ENCODE results near the gene THSD8. TPM values are rescaled to one million over a fixed set of nuclear protein-coding genes. Genes with fewer than 3 reads are reported as not detected.

The THSD8 gene
- total and polyA plus RNA-seq, 2 experiments from 2014 or later, result 5.1 TPM; not detected in 1

DNA sequence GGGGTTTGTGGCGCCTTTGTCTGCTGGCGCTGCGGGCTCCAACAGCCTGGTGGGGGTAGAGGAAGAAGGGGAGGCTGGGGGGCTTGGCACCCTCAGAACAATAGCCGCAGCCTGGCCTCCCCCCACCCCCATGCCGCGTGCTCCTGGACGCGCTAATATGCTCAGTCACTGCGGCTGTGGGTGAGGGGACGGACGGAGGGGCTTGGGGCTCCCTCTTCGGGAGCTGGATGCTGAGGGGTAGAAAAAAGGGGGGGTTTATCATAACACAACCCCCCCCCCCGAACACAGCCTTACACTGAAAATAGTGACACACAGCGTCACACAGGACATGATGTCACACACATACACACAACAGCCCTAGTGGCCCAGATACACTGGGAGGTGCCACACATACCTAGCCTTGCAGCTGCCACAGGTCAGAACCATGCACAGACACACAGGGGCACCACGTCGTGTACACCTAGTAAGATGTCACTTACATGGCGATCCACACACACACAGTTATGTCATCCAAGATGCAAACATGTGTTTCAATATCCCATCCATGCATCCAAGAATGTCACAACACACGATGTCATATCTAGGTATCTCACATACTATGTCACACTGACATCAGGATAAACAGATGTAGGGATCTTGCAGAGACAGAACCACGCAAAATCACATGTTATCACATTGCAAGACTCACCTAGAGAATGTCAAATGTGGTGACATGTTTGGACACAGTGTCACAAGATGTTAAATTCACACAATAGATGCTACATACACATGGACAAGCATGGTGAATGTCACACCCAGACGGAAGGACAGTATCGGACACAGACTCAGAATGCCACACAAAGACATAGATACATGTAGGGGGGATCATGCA lies 37.3 kb downstream of the THSD8 start:
- no peak overlapping the region for H3K4me3 ChIP-seq
- H3K36me3 ChIP-seq (replicated peaks; ENCODE audit: insufficient read depth, low read depth), result no peaks in the 10 kb centered on the region
- H2AFZ ChIP-seq, result peak overlapping the region; percentile 26
- 68% methylated on average over 8 of the region's 21 CpGs for WGBS (ENCODE audit: low lambda C conversion rate, missing lambda C conversion rate)
- H3K9me2 ChIP-seq (replicated peaks; ENCODE audit: insufficient read depth), result no peaks in the 10 kb centered on the region
- H3K27me3 ChIP-seq, result peaks cover 77% of the 10 kb centered on the region
- TF ChIP-seq, protein P1, sequence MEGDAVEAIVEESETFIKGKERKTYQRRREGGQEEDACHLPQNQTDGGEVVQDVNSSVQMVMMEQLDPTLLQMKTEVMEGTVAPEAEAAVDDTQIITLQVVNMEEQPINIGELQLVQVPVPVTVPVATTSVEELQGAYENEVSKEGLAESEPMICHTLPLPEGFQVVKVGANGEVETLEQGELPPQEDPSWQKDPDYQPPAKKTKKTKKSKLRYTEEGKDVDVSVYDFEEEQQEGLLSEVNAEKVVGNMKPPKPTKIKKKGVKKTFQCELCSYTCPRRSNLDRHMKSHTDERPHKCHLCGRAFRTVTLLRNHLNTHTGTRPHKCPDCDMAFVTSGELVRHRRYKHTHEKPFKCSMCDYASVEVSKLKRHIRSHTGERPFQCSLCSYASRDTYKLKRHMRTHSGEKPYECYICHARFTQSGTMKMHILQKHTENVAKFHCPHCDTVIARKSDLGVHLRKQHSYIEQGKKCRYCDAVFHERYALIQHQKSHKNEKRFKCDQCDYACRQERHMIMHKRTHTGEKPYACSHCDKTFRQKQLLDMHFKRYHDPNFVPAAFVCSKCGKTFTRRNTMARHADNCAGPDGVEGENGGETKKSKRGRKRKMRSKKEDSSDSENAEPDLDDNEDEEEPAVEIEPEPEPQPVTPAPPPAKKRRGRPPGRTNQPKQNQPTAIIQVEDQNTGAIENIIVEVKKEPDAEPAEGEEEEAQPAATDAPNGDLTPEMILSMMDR (IDR thresholded peaks at IDR 0.05; ENCODE audit: poor library complexity), result no peak
- no peak for TF ChIP-seq EZH2phosphoT487 (IDR thresholded peaks at IDR 0.05; ENCODE audit: low read depth, severe bottlenecking, unreplicated experiment)
- TF ChIP-seq EZH2 (IDR thresholded peaks at IDR 0.05; ENCODE audit: borderline replicate concordance), result no peak
- peak overlapping the region; percentile 91 for H3K4me2 ChIP-seq
- no peak overlapping the region for H3K27ac ChIP-seq
- H3K79me2 ChIP-seq, result no peaks in the 10 kb centered on the region
- H3K4me1 ChIP-seq (ENCODE audit: insufficient read depth), result no peaks in the 10 kb centered on the region
- DNase-seq (ENCODE audit: low spot score), result no peak
- H4K20me1 ChIP-seq (ENCODE audit: insufficient read depth, poor library complexity, severe bottlenecking), result no peaks in the 10 kb centered on the region
- H3K9me3 ChIP-seq (ENCODE audit: low read depth), result no peaks in the 10 kb centered on the region

GRCh38 chr19:12840091-12841079 lies 38.5 kb downstream of the THSD8 start:
- Histone ChIP-seq H3K4me2 (peak overlapping the region; percentile 77), H3K27ac (no peak overlapping the region)
- WGBS (ENCODE audit: low lambda C conversion rate, missing lambda C conversion rate), result 37% methylated on average over 36 of the region's 43 CpGs

GRCh38 chr19:12841094-12841493 lies 39.2 kb downstream of the THSD8 start:
- Histone ChIP-seq H4K20me1 (ENCODE audit: insufficient read depth, poor library complexity, severe bottlenecking) (no peaks in the 10 kb centered on the region), H3K9me3 (ENCODE audit: low read depth) (no peaks in the 10 kb centered on the region), H3K27ac (no peak overlapping the region), H3K79me2 (no peaks in the 10 kb centered on the region), H3K36me3 (replicated peaks; ENCODE audit: insufficient read depth, low read depth) (no peaks in the 10 kb centered on the region), H3K4me3 (no peak overlapping the region), H3K27me3 (peaks cover 57% of the 10 kb centered on the region), H3K9me2 (replicated peaks; ENCODE audit: insufficient read depth) (no peaks in the 10 kb centered on the region), H3K4me2 (peak overlapping the region; percentile 77), H2AFZ (no peak overlapping the region), H3K4me1 (ENCODE audit: insufficient read depth) (no peaks in the 10 kb centered on the region)
- TF ChIP-seq, protein P1 (IDR thresholded peaks at IDR 0.05; ENCODE audit: poor library complexity), result no peak
- TF ChIP-seq EZH2 (IDR thresholded peaks at IDR 0.05; ENCODE audit: borderline replicate concordance) (no peak), EZH2phosphoT487 (IDR thresholded peaks at IDR 0.05; ENCODE audit: low read depth, severe bottlenecking, unreplicated experiment) (no peak)
- peak; percentile 77 for DNase-seq (ENCODE audit: low spot score)
- WGBS (ENCODE audit: low lambda C conversion rate, missing lambda C conversion rate), result 1% methylated on average over 29 of the region's 29 CpGs

More at GRCh38 chr19:12840091-12841079, 38.5 kb downstream of the THSD8 start:
- Histone ChIP-seq H3K9me2 (replicated peaks; ENCODE audit: insufficient read depth) (no peaks in the 10 kb centered on the region), H3K36me3 (replicated peaks; ENCODE audit: insufficient read depth, low read depth) (no peaks in the 10 kb centered on the region), H2AFZ (no peak overlapping the region), H3K9me3 (ENCODE audit: low read depth) (no peaks in the 10 kb centered on the region), H4K20me1 (ENCODE audit: insufficient read depth, poor library complexity, severe bottlenecking) (no peaks in the 10 kb centered on the region), H3K27me3 (peaks cover 64% of the 10 kb centered on the region), H3K79me2 (no peaks in the 10 kb centered on the region), H3K4me1 (ENCODE audit: insufficient read depth) (no peaks in the 10 kb centered on the region), H3K4me3 (no peak overlapping the region)
- TF ChIP-seq, protein P1 (IDR thresholded peaks at IDR 0.05; ENCODE audit: poor library complexity), result no peak
- TF ChIP-seq EZH2 (IDR thresholded peaks at IDR 0.05; ENCODE audit: borderline replicate concordance) (no peak), EZH2phosphoT487 (IDR thresholded peaks at IDR 0.05; ENCODE audit: low read depth, severe bottlenecking, unreplicated experiment) (no peak)
- DNase-seq (ENCODE audit: low spot score), result peak; percentile 79
